Keratinocyte (primary cell): ENCODE measurements around the gene GLTPD2. TPM values are rescaled to one million over a fixed set of nuclear protein-coding genes. Genes with fewer than 3 reads are reported as not detected.

ENCODE experiments used
- DNase-seq: peaks from one replicate; pipeline ENCODE4 v3.0.0-alpha.2; 2011; ENCODE audit warnings: low read depth, missing footprints, low spot score
- FAIRE-seq: peaks from 2 replicates; lab custom pipeline; 2011; peaks lifted over from hg19 to GRCh38; lab: Jason Lieb, UNC
- H2AFZ ChIP-seq: 2 replicates; pipeline ENCODE4 v1.6.0; 2012; ENCODE audit warnings: low read length, control low read depth, inconsistent platforms; ENCODE audit not compliant: control insufficient read depth
- H3K27ac ChIP-seq: 2 replicates; pipeline ENCODE4 v1.5.1; 2011; ENCODE audit warnings: low read length; ENCODE audit not compliant: control insufficient read depth, insufficient read depth
- H3K27me3 ChIP-seq: 3 replicates; pipeline ENCODE4 v1.6.0; 2011; ENCODE audit warnings: low read length; ENCODE audit not compliant: control insufficient read depth, insufficient read depth; ENCODE audit errors: extremely low read depth
- H3K36me3 ChIP-seq, 2 experiments: 2 replicates in 1 of 2; 3 replicates in 1 of 2; pipeline ENCODE4 v1.5.1; 2011; ENCODE audit warnings: low read length in 2 of 2, mild to moderate bottlenecking in 1 of 2; ENCODE audit not compliant: control insufficient read depth in 2 of 2, insufficient read depth in 2 of 2; ENCODE audit errors: extremely low read depth in 1 of 2
- H3K4me1 ChIP-seq: 3 replicates; pipeline ENCODE4 v1.5.1; 2011; ENCODE audit warnings: low read length; ENCODE audit not compliant: control insufficient read depth, insufficient read depth; ENCODE audit errors: extremely low read depth
- H3K4me2 ChIP-seq: 3 replicates; pipeline ENCODE4 v1.6.0; 2011; ENCODE audit warnings: low read depth, low read length; ENCODE audit not compliant: control insufficient read depth, insufficient read depth; ENCODE audit errors: extremely low read depth
- H3K4me3 ChIP-seq, 3 experiments: fragments of 200-600 bp in 1 of 3; sonication (generic) in 1 of 3; 2 replicates in 2 of 3; 3 replicates in 1 of 3; pipeline ENCODE4 v1.5.1; 2011 to 2016; ENCODE audit warnings: low read length in 3 of 3, mild to moderate bottlenecking in 3 of 3, control low read depth in 2 of 3, inconsistent platforms in 1 of 3, low read depth in 1 of 3, mixed read lengths in 1 of 3, mixed run types in 1 of 3, moderate library complexity in 1 of 3; ENCODE audit not compliant: control insufficient read depth in 2 of 3, insufficient read depth in 2 of 3; ENCODE audit errors: extremely low read depth in 1 of 3
- H3K79me2 ChIP-seq: 2 replicates; pipeline ENCODE4 v1.6.0; 2012; ENCODE audit warnings: low read length; ENCODE audit not compliant: control insufficient read depth, insufficient read depth
- H3K9ac ChIP-seq: 3 replicates; pipeline ENCODE4 v1.6.0; 2011; ENCODE audit warnings: low read length; ENCODE audit not compliant: control insufficient read depth, insufficient read depth; ENCODE audit errors: extremely low read depth
- H3K9me1 ChIP-seq: 3 replicates; pipeline ENCODE4 v1.6.0; 2011; ENCODE audit warnings: low read length; ENCODE audit not compliant: control insufficient read depth, insufficient read depth; ENCODE audit errors: extremely low read depth
- H3K9me3 ChIP-seq: 2 replicates; pipeline ENCODE4 v1.5.1; 2012; ENCODE audit warnings: low read depth, low read length; ENCODE audit not compliant: control insufficient read depth
- H4K20me1 ChIP-seq: 3 replicates; pipeline ENCODE4 v1.6.0; 2011; ENCODE audit warnings: low read length; ENCODE audit not compliant: control insufficient read depth, insufficient read depth; ENCODE audit errors: extremely low read depth
- EZH2 ChIP-seq: IDR thresholded peaks from one replicate; pipeline ENCODE4 v1.6.1; 2012; ENCODE audit warnings: inconsistent platforms, mild to moderate bottlenecking, low read length, moderate library complexity
- dilution Hi-C: fragments of 300-500 bp; cut with MboI; formaldehyde crosslinking; loops from one replicate; pipeline ENCODE4 v1.7.0; 2020; ENCODE audit warnings: low sequenced_read_pairs; ENCODE audit not compliant: extremely low pct_ligation_motif_present
- polyA plus RNA-seq, 5 experiments: library from polyadenylated mRNA; depleted of rRNA in 3 of 5; stranded (reverse) in 3 of 5; stranded (forward) in 1 of 5; unstranded in 1 of 5; fragments of >200 nt; gene quantifications; 1 replicate in 1 of 5; 2 replicates in 3 of 5; 3 replicates in 1 of 5; pipeline versions ENCODE4 v1.2.1 to v1.2.3, GENCODE V29; 2011 to 2012; ENCODE audit warnings: missing spikeins in 2 of 5, low read depth in 1 of 5, low replicate concordance in 1 of 5
- TF ChIP-seq, protein P1 (sequence below), 3 experiments: IDR thresholded peaks in 1 of 3; conservative IDR thresholded peaks in 1 of 3; optimal IDR thresholded peaks in 1 of 3; 2 replicates in 2 of 3; 3 replicates in 1 of 3; pipeline versions ENCODE3 to v1.5.1; 2011; ENCODE audit warnings: low read length in 3 of 3, mild to moderate bottlenecking in 3 of 3, moderate library complexity in 2 of 3, control low read depth in 1 of 3, inconsistent platforms in 1 of 3; ENCODE audit not compliant: insufficient read depth in 2 of 3; ENCODE audit errors: extremely low read depth in 1 of 3

The GLTPD2 gene
- polyA plus RNA-seq, 1 donor (not counting 4 experiments of a cell fraction or from before 2014, with no cell fraction given): not detected

DNA sequence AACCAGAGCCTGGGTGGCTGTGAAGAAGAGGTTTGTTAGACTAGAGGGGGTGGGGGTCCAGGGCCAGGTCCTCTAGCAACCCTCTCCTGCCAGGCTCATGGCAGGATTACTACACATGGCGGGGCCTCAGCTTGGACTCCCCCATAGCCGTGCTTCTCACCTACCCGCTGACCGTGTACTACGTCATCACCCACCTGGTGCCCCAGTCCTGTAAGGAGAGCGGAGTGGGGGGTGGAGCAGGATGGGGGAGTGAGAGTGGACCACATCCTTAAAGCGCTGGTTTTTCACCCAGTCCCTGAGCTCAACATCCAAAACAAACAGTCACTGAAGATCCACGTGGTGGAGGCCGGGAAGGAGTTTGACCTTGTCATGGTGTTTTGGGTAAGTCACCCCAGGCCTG lies 44.9 kb upstream of the GLTPD2 start:
- Histone ChIP-seq H3K4me2 (no peak overlapping the region), H4K20me1 (no peaks in the 10 kb centered on the region), H3K4me1 (peaks cover 4% of the 10 kb centered on the region), H3K4me3 (no peak overlapping the region), H3K79me2 (no peaks in the 10 kb centered on the region), H3K27me3 (peaks cover 20% of the 10 kb centered on the region), H3K36me3 (no peaks in the 10 kb centered on the region), H3K9me1 (no peaks in the 10 kb centered on the region), H3K27ac (no peak overlapping the region), H3K9me3 (no peaks in the 10 kb centered on the region), H2AFZ (no peak overlapping the region), H3K9ac (no peak overlapping the region)
- FAIRE-seq: no peak
- dilution Hi-C loops: no loop called here
- no peak for TF ChIP-seq EZH2
- TF ChIP-seq, protein P1, sequence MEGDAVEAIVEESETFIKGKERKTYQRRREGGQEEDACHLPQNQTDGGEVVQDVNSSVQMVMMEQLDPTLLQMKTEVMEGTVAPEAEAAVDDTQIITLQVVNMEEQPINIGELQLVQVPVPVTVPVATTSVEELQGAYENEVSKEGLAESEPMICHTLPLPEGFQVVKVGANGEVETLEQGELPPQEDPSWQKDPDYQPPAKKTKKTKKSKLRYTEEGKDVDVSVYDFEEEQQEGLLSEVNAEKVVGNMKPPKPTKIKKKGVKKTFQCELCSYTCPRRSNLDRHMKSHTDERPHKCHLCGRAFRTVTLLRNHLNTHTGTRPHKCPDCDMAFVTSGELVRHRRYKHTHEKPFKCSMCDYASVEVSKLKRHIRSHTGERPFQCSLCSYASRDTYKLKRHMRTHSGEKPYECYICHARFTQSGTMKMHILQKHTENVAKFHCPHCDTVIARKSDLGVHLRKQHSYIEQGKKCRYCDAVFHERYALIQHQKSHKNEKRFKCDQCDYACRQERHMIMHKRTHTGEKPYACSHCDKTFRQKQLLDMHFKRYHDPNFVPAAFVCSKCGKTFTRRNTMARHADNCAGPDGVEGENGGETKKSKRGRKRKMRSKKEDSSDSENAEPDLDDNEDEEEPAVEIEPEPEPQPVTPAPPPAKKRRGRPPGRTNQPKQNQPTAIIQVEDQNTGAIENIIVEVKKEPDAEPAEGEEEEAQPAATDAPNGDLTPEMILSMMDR (optimal IDR thresholded peaks at IDR 0.05 in 1 of 3, IDR thresholded peaks at IDR 0.05 in 1 of 3, conservative IDR thresholded peaks at IDR 0.05 in 1 of 3; ENCODE audit: extremely low read depth in 1 of 3, insufficient read depth in 2 of 3, low read length in 3 of 3): no peak
- DNase-seq: no peak

DNA sequence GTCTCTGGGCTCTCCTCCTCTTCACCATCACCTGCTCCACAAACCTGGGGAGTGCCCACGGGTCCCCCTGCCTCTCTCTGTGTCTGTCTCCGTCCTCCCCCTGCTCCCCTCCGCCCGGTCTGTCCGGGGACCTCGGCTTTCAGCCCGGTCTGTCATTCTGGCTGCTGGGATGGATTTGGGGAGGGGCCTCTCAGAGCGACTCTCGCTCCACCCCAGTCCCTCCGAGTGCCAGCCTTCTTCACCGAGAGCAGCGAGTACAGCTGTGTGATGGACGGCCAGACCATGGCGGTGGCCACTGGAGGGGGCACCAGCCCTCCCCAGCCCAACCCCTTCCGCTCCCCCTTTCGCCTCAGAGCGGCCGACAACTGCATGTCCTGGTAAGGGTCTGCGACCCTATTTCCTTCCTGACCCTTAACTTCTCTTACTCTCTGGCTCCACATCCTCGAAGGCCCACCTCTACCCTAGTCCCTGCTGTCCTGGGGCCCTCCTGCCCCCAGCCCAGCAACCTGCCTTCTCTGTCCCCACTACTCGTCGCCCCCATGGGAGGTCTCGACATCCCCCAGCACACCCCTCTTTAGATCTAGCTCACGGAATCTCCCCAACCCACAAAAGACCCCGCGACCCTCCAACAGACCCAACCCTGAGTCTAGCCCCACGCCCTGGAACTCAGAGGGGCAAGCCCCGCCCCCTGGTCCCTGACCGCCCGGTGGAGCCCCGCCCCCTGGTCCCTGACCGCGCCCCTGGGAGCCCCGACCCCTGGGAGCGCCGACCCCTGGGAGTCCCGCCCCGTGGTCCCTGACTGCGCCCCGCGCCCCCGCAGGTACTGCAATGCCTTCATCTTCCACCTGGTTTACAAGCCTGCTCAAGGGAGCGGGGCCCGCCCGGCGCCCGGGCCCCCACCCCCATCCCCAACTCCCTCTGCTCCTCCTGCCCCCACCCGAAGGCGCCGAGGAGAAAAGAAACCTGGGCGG lies 43.5 kb upstream of the GLTPD2 start:
- Histone ChIP-seq H4K20me1 (no peaks in the 10 kb centered on the region), H3K4me1 (no peaks in the 10 kb centered on the region), H3K9me3 (no peaks in the 10 kb centered on the region), H3K9me1 (no peaks in the 10 kb centered on the region), H2AFZ (no peak overlapping the region), H3K36me3 (no peaks in the 10 kb centered on the region), H3K27me3 (peaks cover 15% of the 10 kb centered on the region), H3K4me2 (no peak overlapping the region), H3K9ac (no peak overlapping the region), H3K79me2 (no peaks in the 10 kb centered on the region), H3K27ac (no peak overlapping the region), H3K4me3 (no peak overlapping the region)
- DNase-seq (no peak), FAIRE-seq (no peak)
- no peak for TF ChIP-seq EZH2
- TF ChIP-seq, protein P1 (optimal IDR thresholded peaks at IDR 0.05 in 1 of 3, IDR thresholded peaks at IDR 0.05 in 1 of 3, conservative IDR thresholded peaks at IDR 0.05 in 1 of 3; ENCODE audit: extremely low read depth in 1 of 3, insufficient read depth in 2 of 3, low read length in 3 of 3): no peak
- dilution Hi-C loops: no loop called here
